ENCODE results near the gene DQX1.
A peak's percentile ranks its signal among the peaks of the same experiment; 100 is the strongest.

Gene DQX1

DNA sequence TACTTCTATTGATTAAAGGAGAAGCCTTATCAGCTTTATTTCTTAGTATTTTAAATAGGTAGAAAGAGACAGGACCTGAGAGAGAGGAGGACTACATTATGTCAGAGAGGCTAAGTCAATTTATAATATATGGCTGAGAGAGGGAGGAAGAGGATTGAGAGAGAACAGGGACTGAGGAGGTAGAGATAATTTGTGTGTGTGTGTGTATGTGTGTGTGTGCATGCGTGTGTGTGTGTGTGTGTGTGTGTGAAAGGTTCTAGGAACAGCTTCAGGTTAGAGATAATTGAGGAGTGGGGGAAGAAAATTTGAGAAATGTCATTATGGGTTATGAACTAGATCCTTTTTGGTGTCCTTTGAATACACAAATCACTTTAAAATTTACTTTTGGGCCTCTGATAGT lies 43.7 kb upstream of the DQX1 start:
- H3K4me3 ChIP-seq (ENCODE audit: low read depth, low read length) = no peak overlapping the region
- TF ChIP-seq MYC (IDR thresholded peaks at IDR 0.05; ENCODE audit: low read depth, low read length) (no peak), POLR2A (IDR thresholded peaks at IDR 0.05; ENCODE audit: extremely low read depth, insufficient read length) (no peak)
- TF ChIP-seq, protein P1, sequence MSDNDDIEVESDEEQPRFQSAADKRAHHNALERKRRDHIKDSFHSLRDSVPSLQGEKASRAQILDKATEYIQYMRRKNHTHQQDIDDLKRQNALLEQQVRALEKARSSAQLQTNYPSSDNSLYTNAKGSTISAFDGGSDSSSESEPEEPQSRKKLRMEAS (IDR thresholded peaks at IDR 0.05; ENCODE audit: low read depth, low read length) = no peak
- TF ChIP-seq, protein P2, sequence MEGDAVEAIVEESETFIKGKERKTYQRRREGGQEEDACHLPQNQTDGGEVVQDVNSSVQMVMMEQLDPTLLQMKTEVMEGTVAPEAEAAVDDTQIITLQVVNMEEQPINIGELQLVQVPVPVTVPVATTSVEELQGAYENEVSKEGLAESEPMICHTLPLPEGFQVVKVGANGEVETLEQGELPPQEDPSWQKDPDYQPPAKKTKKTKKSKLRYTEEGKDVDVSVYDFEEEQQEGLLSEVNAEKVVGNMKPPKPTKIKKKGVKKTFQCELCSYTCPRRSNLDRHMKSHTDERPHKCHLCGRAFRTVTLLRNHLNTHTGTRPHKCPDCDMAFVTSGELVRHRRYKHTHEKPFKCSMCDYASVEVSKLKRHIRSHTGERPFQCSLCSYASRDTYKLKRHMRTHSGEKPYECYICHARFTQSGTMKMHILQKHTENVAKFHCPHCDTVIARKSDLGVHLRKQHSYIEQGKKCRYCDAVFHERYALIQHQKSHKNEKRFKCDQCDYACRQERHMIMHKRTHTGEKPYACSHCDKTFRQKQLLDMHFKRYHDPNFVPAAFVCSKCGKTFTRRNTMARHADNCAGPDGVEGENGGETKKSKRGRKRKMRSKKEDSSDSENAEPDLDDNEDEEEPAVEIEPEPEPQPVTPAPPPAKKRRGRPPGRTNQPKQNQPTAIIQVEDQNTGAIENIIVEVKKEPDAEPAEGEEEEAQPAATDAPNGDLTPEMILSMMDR (IDR thresholded peaks at IDR 0.05; ENCODE audit: low read depth, low read length) = no peak

DNA sequence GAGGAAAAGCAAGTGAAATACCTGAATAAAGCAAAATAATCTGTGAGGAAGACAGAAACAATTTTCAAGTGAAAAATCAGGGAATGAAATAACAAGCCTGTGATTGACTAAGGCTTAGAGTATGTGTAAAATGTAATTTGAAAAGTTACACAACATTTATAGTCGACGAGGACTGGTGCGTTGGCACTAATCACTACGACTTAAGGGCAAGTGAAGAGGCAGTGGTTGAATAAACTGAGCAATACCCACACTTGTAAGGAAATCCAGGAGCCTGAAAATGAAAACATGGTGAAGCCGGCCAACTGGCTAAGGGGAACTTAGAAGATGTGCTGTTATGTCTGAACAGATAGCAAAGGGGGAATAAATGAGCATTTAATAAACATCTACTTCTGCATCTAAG lies 41.9 kb upstream of the DQX1 start:
- H3K4me3 ChIP-seq (ENCODE audit: low read depth, low read length) = no peak overlapping the region
- DNase-seq (ENCODE audit: low read depth) = no peak
- TF ChIP-seq, protein P1 (IDR thresholded peaks at IDR 0.05; ENCODE audit: low read depth, low read length) = no peak
- TF ChIP-seq, protein P2 (IDR thresholded peaks at IDR 0.05; ENCODE audit: low read depth, low read length) = no peak
- TF ChIP-seq MYC (IDR thresholded peaks at IDR 0.05; ENCODE audit: low read depth, low read length) (no peak), POLR2A (IDR thresholded peaks at IDR 0.05; ENCODE audit: extremely low read depth, insufficient read length) (no peak)

More for the DNA sequence above, 43.7 kb upstream of the DQX1 start:
- no peak for DNase-seq (ENCODE audit: low read depth)

DNA sequence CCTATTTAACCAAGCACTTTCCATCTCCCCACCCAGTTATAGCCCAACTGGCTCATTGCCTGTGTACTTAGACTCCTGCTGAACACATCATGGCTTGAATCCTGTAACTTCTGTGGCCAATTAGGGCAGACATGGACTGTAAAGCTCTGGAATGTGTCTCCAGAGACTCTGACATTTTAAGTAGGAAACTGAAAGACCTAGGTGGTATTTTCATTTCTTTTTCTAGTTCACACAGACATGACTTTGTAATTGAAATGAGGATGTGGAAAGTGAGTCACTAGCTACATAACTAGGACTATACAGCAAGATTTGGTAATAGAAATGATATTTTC lies 40.7 kb upstream of the DQX1 start:
- TF ChIP-seq, protein P2 (IDR thresholded peaks at IDR 0.05; ENCODE audit: low read depth, low read length) = no peak
- TF ChIP-seq MYC (IDR thresholded peaks at IDR 0.05; ENCODE audit: low read depth, low read length) = no peak
- TF ChIP-seq, protein P1 (IDR thresholded peaks at IDR 0.05; ENCODE audit: low read depth, low read length) = no peak
- TF ChIP-seq POLR2A (IDR thresholded peaks at IDR 0.05; ENCODE audit: extremely low read depth, insufficient read length) = no peak
- DNase-seq (ENCODE audit: low read depth) = peak; percentile 45
- H3K4me3 ChIP-seq (ENCODE audit: low read depth, low read length) = no peak overlapping the region

DNA sequence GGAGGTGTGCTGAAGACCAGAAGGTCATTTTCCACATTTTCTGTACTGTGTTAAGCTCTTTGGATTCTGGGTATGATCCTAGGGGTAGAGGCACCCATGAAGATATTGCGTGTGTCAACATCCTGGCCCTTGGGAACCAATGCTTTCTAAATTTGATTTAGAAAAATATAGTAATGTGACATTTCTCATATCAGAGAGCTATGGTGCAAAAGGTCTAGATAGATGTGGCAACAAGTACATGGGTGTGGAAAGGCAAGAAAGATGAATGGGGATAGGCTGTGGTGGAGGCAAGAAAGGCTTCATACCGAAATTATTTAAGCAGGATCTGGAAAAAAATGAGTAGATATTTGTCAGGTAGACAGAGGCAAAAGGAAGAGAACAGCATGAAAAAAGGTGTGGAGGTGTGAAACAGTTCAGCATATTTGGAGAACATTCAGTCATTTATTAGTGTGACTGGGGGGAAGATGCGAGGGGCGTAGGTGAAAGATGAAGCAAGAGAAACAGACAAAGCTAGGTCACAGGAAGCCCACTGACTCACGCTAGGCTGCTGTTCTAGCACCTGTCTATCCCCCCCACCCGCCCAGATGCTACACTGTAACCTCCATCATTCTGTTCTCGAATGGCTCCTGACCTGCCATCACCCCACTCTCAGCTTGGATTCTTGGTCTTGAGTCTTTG lies 40.2 kb upstream of the DQX1 start:
- no peak for DNase-seq (ENCODE audit: low read depth)
- TF ChIP-seq MYC (IDR thresholded peaks at IDR 0.05; ENCODE audit: low read depth, low read length) = no peak
- TF ChIP-seq, protein P2 (IDR thresholded peaks at IDR 0.05; ENCODE audit: low read depth, low read length) = no peak
- TF ChIP-seq, protein P1 (IDR thresholded peaks at IDR 0.05; ENCODE audit: low read depth, low read length) = no peak
- no peak overlapping the region for H3K4me3 ChIP-seq (ENCODE audit: low read depth, low read length)

DNA sequence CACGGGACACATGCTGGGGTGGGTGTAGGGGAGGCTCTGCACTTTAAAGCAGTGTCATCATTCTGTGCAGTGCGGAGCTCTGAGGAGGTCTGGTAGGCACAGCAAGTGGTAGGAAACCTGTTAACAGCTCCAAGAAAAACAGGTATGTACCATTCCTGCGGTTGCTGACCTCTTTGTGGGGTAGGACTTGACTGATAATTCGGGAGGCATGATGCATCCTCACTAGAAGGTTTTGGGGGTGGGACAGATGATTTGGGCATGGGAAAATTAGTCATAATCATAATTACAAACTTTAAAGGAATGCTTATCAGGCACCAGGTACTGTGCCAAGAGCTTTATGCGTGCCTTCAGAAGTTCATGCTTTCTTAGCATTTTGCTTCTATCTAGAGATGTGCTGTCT lies 38.2 kb upstream of the DQX1 start:
- TF ChIP-seq MYC (IDR thresholded peaks at IDR 0.05; ENCODE audit: low read depth, low read length) (no peak), POLR2A (IDR thresholded peaks at IDR 0.05; ENCODE audit: extremely low read depth, insufficient read length) (no peak)
- TF ChIP-seq, protein P2 (IDR thresholded peaks at IDR 0.05; ENCODE audit: low read depth, low read length) = no peak
- TF ChIP-seq, protein P1 (IDR thresholded peaks at IDR 0.05; ENCODE audit: low read depth, low read length) = no peak
- no peak overlapping the region for H3K4me3 ChIP-seq (ENCODE audit: low read depth, low read length)
- no peak for DNase-seq (ENCODE audit: low read depth)

Data from NB4 (cell line).